OCI-LY1 (cell line): ENCODE results near the gene FAM237A.

Experiments used
- CTCF ChIP-seq: fragments of 200-600 bp; sonication (generic), shearing (Covaris generic); IDR thresholded peaks from 2 replicates; pipeline ENCODE4 v1.5.1; 2017; ENCODE audit warnings: mild to moderate bottlenecking, antibody characterized with exemption, low read length, moderate library complexity, mixed read lengths
- EZH2 ChIP-seq: fragments of 200-600 bp; sonication (generic), shearing (Covaris generic); IDR thresholded peaks from 2 replicates; pipeline ENCODE4 v1.8.0; 2017; ENCODE audit warnings: borderline replicate concordance, mixed run types, mild to moderate bottlenecking, antibody characterized with exemption, low read length, moderate library complexity, mixed read lengths

GRCh38 chr2:206627632-206628031 lies 14.7 kb upstream of the FAM237A start:
- no peak for TF ChIP-seq CTCF
- no peak for TF ChIP-seq EZH2
